ENCODE measurements around the gene C9orf153.

The C9orf153 gene

DNA sequence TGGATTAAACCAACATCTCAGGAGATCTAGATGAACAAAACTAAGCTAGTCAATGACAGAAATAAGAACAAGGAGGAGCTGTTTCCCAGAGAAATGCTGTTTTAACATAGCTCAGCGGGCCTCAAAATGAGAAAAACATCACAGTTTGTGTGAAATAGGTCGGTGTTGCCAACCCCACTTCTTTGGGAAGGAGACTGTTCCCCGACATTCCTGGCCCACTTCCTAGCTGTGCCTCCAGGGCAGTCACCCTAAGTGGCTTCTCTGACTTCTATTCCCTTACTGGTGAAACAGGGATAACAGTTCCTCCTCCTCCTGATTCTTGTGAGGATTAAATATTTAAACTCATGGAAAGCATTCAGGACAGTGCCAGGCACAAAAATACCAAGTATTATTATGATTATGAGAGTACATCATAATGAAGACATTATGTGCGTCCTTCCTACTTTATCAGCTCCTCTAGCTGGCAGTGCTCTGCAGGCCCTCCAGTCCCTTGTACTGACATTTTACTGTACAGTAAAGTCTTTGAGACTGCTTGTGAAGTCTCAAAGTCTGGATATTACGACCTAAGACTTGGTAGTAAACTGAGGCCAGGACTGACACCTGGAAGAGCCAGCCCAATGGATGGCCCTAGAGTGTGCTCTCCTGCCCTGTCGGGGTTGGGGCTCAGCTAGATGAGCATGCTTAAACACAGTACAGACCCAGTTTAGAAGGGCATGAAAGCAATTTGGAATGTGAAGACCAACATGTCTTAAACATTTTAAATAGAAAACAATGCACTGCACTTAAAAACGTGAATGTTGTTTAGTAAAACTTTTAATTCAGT is 15.6 kb upstream of the C9orf153 start:
- H3K27ac ChIP-seq (ENCODE audit: low read depth, low read length): no peak overlapping the region
- peaks cover 3 to 33% (median 26%) of the 10 kb centered on the region in 5 donors for H3K4me1 ChIP-seq (ENCODE audit: control insufficient read depth in 5 of 5, insufficient read depth in 5 of 5, low read length in 5 of 5)
- H3K36me3 ChIP-seq (ENCODE audit: control insufficient read depth in 5 of 5, insufficient read depth in 5 of 5, low read length in 5 of 5): peaks cover 20 to 30% (median 28%) of the 10 kb centered on the region in 5 donors
- no peak overlapping the region for H3K4me3 ChIP-seq (ENCODE audit: low read depth in 1 of 5, low read length in 5 of 5)
- H3K27me3 ChIP-seq (ENCODE audit: control insufficient read depth in 5 of 5, insufficient read depth in 4 of 5, low read length in 5 of 5): no peaks in the 10 kb centered on the region
- H3K9ac ChIP-seq (ENCODE audit: low read length in 5 of 5): peak overlapping the region in 2 of 5 donors; percentile 28 to 48
- H3K9me3 ChIP-seq (ENCODE audit: control insufficient read depth in 5 of 5, low read length in 5 of 5): no peaks in the 10 kb centered on the region

- Histone ChIP-seq H3K4me1 (ENCODE audit: control insufficient read depth in 5 of 5, insufficient read depth in 5 of 5, low read length in 5 of 5) (peaks cover 0 to 19% (median 11%) of the 10 kb centered on the region in 5 donors), H3K27me3 (ENCODE audit: control insufficient read depth in 5 of 5, insufficient read depth in 4 of 5, low read length in 5 of 5) (no peaks in the 10 kb centered on the region), H3K36me3 (ENCODE audit: control insufficient read depth in 5 of 5, insufficient read depth in 5 of 5, low read length in 5 of 5) (peaks cover 20 to 28% (median 28%) of the 10 kb centered on the region in 5 donors), H3K9me3 (ENCODE audit: control insufficient read depth in 5 of 5, low read length in 5 of 5) (no peaks in the 10 kb centered on the region), H3K27ac (ENCODE audit: low read depth, low read length) (no peak overlapping the region), H3K4me3 (ENCODE audit: low read depth in 1 of 5, low read length in 5 of 5) (no peak overlapping the region), H3K9ac (ENCODE audit: low read length in 5 of 5) (no peak overlapping the region)
Measured at GRCh38 chr9:86272221-86272620, 12.8 kb upstream of the C9orf153 start.

DNA sequence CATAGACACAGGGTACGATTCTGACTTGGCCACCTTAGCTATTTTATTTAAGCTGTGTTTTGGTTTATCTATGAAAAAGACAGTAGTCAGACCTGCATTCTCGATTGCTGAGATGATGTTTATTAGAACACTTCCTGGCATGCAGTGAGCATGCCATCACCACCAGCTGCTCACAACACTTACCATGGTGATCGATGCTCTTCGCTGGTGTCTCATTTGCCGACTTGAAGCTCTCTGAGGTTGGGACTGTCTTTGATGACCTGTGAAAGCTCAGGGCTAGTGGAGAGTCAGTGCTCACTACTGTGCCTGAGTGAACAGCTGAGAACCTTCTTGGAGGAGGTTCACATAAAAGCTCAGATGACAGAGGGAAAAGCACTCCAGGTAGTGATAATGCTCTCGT is 4.4 kb upstream of the C9orf153 start:
- Histone ChIP-seq H3K27me3 (ENCODE audit: control insufficient read depth in 5 of 5, insufficient read depth in 4 of 5, low read length in 5 of 5) (no peaks in the 10 kb centered on the region), H3K4me1 (ENCODE audit: control insufficient read depth in 5 of 5, insufficient read depth in 5 of 5, low read length in 5 of 5) (peaks cover 0 to 12% (median 0%) of the 10 kb centered on the region in 5 donors), H3K4me3 (ENCODE audit: low read depth in 1 of 5, low read length in 5 of 5) (no peak overlapping the region), H3K36me3 (ENCODE audit: control insufficient read depth in 5 of 5, insufficient read depth in 5 of 5, low read length in 5 of 5) (peaks cover 3 to 37% (median 22%) of the 10 kb centered on the region in 5 donors), H3K27ac (ENCODE audit: low read depth, low read length) (no peak overlapping the region), H3K9me3 (ENCODE audit: control insufficient read depth in 5 of 5, low read length in 5 of 5) (no peaks in the 10 kb centered on the region), H3K9ac (ENCODE audit: low read length in 5 of 5) (no peak overlapping the region)

GRCh38 chr9:86262492-86262891 is 3.0 kb upstream of the C9orf153 start:
- Histone ChIP-seq H3K9me3 (ENCODE audit: control insufficient read depth in 5 of 5, low read length in 5 of 5) (no peaks in the 10 kb centered on the region), H3K36me3 (ENCODE audit: control insufficient read depth in 5 of 5, insufficient read depth in 5 of 5, low read length in 5 of 5) (peaks cover 3 to 37% (median 22%) of the 10 kb centered on the region in 5 donors), H3K27ac (ENCODE audit: low read depth, low read length) (no peak overlapping the region), H3K4me1 (ENCODE audit: control insufficient read depth in 5 of 5, insufficient read depth in 5 of 5, low read length in 5 of 5) (peaks cover 0 to 12% (median 2%) of the 10 kb centered on the region in 5 donors), H3K4me3 (ENCODE audit: low read depth in 1 of 5, low read length in 5 of 5) (no peak overlapping the region), H3K9ac (ENCODE audit: low read length in 5 of 5) (no peak overlapping the region), H3K27me3 (ENCODE audit: control insufficient read depth in 5 of 5, insufficient read depth in 4 of 5, low read length in 5 of 5) (no peaks in the 10 kb centered on the region)

DNA sequence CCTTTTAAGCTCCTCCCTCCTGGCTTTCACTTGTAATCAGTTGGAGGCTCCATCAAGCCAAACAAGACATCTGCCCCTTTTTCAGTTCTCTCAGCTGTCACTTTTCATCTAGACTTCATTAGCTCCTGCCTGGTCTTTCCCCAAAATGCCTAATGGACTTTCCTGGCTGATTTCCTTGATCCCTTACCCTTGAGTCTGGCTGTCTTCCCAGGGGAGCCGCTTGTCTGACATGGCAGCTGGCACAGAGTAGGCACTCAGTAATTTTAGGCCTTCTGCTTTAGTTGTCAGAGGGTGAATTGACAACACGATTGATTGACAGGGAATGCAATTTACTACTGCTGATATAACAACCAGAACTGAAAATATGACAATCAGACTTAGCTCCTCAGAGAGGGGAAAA is 2.1 kb downstream of the C9orf153 start:
- Histone ChIP-seq H3K27me3 (ENCODE audit: control insufficient read depth in 5 of 5, insufficient read depth in 4 of 5, low read length in 5 of 5) (no peaks in the 10 kb centered on the region), H3K4me3 (ENCODE audit: low read depth in 1 of 5, low read length in 5 of 5) (no peak overlapping the region), H3K9ac (ENCODE audit: low read length in 5 of 5) (no peak overlapping the region), H3K9me3 (ENCODE audit: control insufficient read depth in 5 of 5, low read length in 5 of 5) (no peaks in the 10 kb centered on the region), H3K27ac (ENCODE audit: low read depth, low read length) (no peak overlapping the region), H3K36me3 (ENCODE audit: control insufficient read depth in 5 of 5, insufficient read depth in 5 of 5, low read length in 5 of 5) (peaks cover 2 to 10% (median 3%) of the 10 kb centered on the region in 5 donors), H3K4me1 (ENCODE audit: control insufficient read depth in 5 of 5, insufficient read depth in 5 of 5, low read length in 5 of 5) (peaks cover 0 to 6% (median 6%) of the 10 kb centered on the region in 5 donors)

GRCh38 chr9:86256653-86257052 is 2.8 kb downstream of the C9orf153 start:
- no peak overlapping the region for H3K4me3 ChIP-seq (ENCODE audit: low read depth in 1 of 5, low read length in 5 of 5)
- no peaks in the 10 kb centered on the region for H3K9me3 ChIP-seq (ENCODE audit: control insufficient read depth in 5 of 5, low read length in 5 of 5)
- H3K27ac ChIP-seq (ENCODE audit: low read depth, low read length): no peak overlapping the region
- peaks cover 0 to 5% (median 2%) of the 10 kb centered on the region in 5 donors for H3K36me3 ChIP-seq (ENCODE audit: control insufficient read depth in 5 of 5, insufficient read depth in 5 of 5, low read length in 5 of 5)
- H3K4me1 ChIP-seq (ENCODE audit: control insufficient read depth in 5 of 5, insufficient read depth in 5 of 5, low read length in 5 of 5): peaks cover 0 to 6% (median 6%) of the 10 kb centered on the region in 5 donors
- no peak overlapping the region for H3K9ac ChIP-seq (ENCODE audit: low read length in 5 of 5)
- H3K27me3 ChIP-seq (ENCODE audit: control insufficient read depth in 5 of 5, insufficient read depth in 4 of 5, low read length in 5 of 5): no peaks in the 10 kb centered on the region

DNA sequence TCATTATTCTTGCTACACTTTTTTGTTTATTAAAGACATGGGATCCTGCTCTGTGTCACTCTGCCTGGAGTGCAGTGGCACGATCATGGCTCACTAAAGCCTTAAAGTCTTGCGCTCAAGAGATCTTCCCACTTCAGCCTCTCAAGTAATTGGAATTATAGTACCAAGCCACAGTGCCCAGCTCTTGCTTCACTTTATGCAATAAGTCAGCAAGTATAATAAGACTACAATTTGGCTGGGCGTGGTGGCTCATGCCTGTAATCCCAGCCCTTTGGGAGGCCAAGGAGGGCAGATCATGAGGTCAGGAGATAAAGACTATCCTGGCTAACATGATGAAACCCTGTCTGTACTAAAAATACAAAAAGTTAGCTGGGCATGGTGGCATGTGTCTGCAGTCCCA is 5.9 kb downstream of the C9orf153 start:
- H3K27me3 ChIP-seq (ENCODE audit: control insufficient read depth in 5 of 5, insufficient read depth in 4 of 5, low read length in 5 of 5): no peaks in the 10 kb centered on the region
- peaks cover 0 to 6% (median 6%) of the 10 kb centered on the region in 5 donors for H3K4me1 ChIP-seq (ENCODE audit: control insufficient read depth in 5 of 5, insufficient read depth in 5 of 5, low read length in 5 of 5)
- no peak overlapping the region for H3K27ac ChIP-seq (ENCODE audit: low read depth, low read length)
- no peaks in the 10 kb centered on the region for H3K36me3 ChIP-seq (ENCODE audit: control insufficient read depth in 5 of 5, insufficient read depth in 5 of 5, low read length in 5 of 5)
- no peaks in the 10 kb centered on the region for H3K9me3 ChIP-seq (ENCODE audit: control insufficient read depth in 5 of 5, low read length in 5 of 5)
- no peak overlapping the region for H3K9ac ChIP-seq (ENCODE audit: low read length in 5 of 5)
- H3K4me3 ChIP-seq (ENCODE audit: low read depth in 1 of 5, low read length in 5 of 5): no peak overlapping the region

GRCh38 chr9:86252870-86253269 is 6.6 kb downstream of the C9orf153 start:
- peaks cover 0 to 6% (median 6%) of the 10 kb centered on the region in 5 donors for H3K4me1 ChIP-seq (ENCODE audit: control insufficient read depth in 5 of 5, insufficient read depth in 5 of 5, low read length in 5 of 5)
- no peak overlapping the region for H3K27ac ChIP-seq (ENCODE audit: low read depth, low read length)
- H3K9me3 ChIP-seq (ENCODE audit: control insufficient read depth in 5 of 5, low read length in 5 of 5): no peaks in the 10 kb centered on the region
- H3K4me3 ChIP-seq (ENCODE audit: low read depth in 1 of 5, low read length in 5 of 5): no peak overlapping the region
- H3K27me3 ChIP-seq (ENCODE audit: control insufficient read depth in 5 of 5, insufficient read depth in 4 of 5, low read length in 5 of 5): no peaks in the 10 kb centered on the region
- H3K9ac ChIP-seq (ENCODE audit: low read length in 5 of 5): no peak overlapping the region
- H3K36me3 ChIP-seq (ENCODE audit: control insufficient read depth in 5 of 5, insufficient read depth in 5 of 5, low read length in 5 of 5): no peaks in the 10 kb centered on the region

GRCh38 chr9:86250123-86250522 is 9.3 kb downstream of the C9orf153 start:
- H3K36me3 ChIP-seq (ENCODE audit: control insufficient read depth in 5 of 5, insufficient read depth in 5 of 5, low read length in 5 of 5): no peaks in the 10 kb centered on the region
- no peaks in the 10 kb centered on the region for H3K27me3 ChIP-seq (ENCODE audit: control insufficient read depth in 5 of 5, insufficient read depth in 4 of 5, low read length in 5 of 5)
- no peaks in the 10 kb centered on the region for H3K9me3 ChIP-seq (ENCODE audit: control insufficient read depth in 5 of 5, low read length in 5 of 5)
- H3K9ac ChIP-seq (ENCODE audit: low read length in 5 of 5): no peak overlapping the region
- no peak overlapping the region for H3K27ac ChIP-seq (ENCODE audit: low read depth, low read length)
- H3K4me1 ChIP-seq (ENCODE audit: control insufficient read depth in 5 of 5, insufficient read depth in 5 of 5, low read length in 5 of 5): peaks cover 0 to 12% (median 10%) of the 10 kb centered on the region in 5 donors
- H3K4me3 ChIP-seq (ENCODE audit: low read depth in 1 of 5, low read length in 5 of 5): no peak overlapping the region

DNA sequence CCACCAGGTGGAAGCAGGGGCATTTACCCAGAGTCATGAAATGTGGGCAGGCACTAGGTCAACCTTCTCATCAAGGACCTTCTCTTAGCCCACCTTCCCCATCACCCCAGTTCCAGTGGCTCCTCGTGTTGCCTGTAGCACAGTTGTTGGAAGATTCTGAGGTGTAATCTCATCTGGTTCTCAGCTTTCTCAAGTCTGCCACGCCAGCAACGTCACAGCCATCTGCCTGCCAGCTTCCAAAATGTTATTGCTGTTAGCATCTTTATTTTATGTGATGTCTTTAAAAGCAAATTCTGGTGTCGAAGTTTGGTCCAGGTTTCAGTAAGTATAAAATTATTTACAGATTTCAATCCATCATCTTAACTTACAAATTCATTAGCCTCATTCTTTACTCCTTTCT is 10.7 kb downstream of the C9orf153 start:
- no peak overlapping the region for H3K4me3 ChIP-seq (ENCODE audit: low read depth in 1 of 5, low read length in 5 of 5)
- no peaks in the 10 kb centered on the region for H3K36me3 ChIP-seq (ENCODE audit: control insufficient read depth in 5 of 5, insufficient read depth in 5 of 5, low read length in 5 of 5)
- H3K9ac ChIP-seq (ENCODE audit: low read length in 5 of 5): no peak overlapping the region
- no peaks in the 10 kb centered on the region for H3K9me3 ChIP-seq (ENCODE audit: control insufficient read depth in 5 of 5, low read length in 5 of 5)
- H3K27ac ChIP-seq (ENCODE audit: low read depth, low read length): no peak overlapping the region
- H3K4me1 ChIP-seq (ENCODE audit: control insufficient read depth in 5 of 5, insufficient read depth in 5 of 5, low read length in 5 of 5): peaks cover 0 to 12% (median 10%) of the 10 kb centered on the region in 5 donors
- H3K27me3 ChIP-seq (ENCODE audit: control insufficient read depth in 5 of 5, insufficient read depth in 4 of 5, low read length in 5 of 5): no peaks in the 10 kb centered on the region
